ENCODE results near the gene OR5B21.

OR5B21 gene

DNA sequence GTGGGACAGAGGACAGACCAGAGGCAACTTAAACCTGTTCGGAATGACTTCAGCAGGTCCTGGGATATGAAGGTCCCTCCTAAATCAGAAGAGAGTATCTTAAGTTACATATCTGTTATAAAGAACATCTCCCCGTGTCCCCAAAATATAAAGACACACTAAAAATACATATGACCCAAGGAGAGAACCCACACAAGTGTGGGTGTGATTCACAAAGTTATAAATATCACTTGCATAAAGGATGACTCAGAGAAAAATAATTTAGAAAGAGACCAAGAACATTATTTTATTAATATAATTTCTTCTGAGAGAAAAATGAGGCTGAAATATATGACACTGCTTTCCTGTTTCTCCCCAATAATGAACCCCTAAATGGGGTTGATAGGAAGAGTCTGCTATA lies 14.2 kb downstream of the OR5B21 start:
- DNase-seq (ENCODE audit: low read depth in 2 of 2), result no peak

- no peak for DNase-seq (ENCODE audit: low read depth in 2 of 2)
These were observed 17.1 kb downstream of the OR5B21 start for GRCh38 chr11:58490827-58491226.

DNA sequence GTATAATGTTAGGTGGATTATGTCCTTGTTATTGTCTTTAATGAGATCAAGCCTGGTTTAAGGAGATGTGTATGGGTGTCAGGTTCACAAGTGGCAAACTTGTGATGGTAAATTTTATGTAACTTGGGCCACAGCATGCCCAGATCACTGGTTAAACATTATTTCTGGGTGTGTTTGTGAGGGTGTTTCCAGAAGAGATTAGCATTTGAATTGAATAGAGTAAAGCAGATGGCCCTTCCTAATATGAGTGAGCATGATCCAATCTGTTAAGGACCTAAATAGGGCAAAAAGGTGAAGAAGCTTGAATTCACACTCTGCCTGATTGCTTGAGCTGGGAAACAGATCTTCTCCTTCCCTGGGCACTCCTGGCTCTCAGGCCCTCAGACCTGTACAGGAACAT lies 20.7 kb downstream of the OR5B21 start:
- no peak for DNase-seq (ENCODE audit: low read depth in 2 of 2)

GRCh38 chr11:58485961-58486360 lies 21.9 kb downstream of the OR5B21 start:
- DNase-seq (ENCODE audit: low read depth in 2 of 2), result no peak

- no peak for DNase-seq (ENCODE audit: low read depth in 2 of 2)
These were observed 36.0 kb downstream of the OR5B21 start for GRCh38 chr11:58471892-58472291.

GRCh38 chr11:58466293-58466692 lies 41.6 kb downstream of the OR5B21 start:
- DNase-seq (ENCODE audit: low read depth in 2 of 2), result no peak

- DNase-seq (ENCODE audit: low read depth in 2 of 2), result no peak
These were observed 42.2 kb downstream of the OR5B21 start for GRCh38 chr11:58465690-58466089.

Measured in stimulated activated CD8-positive, alpha-beta memory T cell treated with anti-CD3 and anti-CD28 coated beads, Interleukin-15, amount 100 ng/mL, for 48 hours (primary cell).